HepG2 (cell line): ENCODE measurements around the gene FDXR. TPM values are rescaled to one million over a fixed set of nuclear protein-coding genes. Genes with fewer than 3 reads are reported as not detected.

Experiments
- ATAC-seq: fragments of 200-7000 bp; cut with Tn5 transposase; 3 replicates; pipeline ENCODE4 v1.9.1; 2020; ENCODE audit warnings: mild to moderate bottlenecking, moderate library complexity
- BruUV-seq: library from RNA; stranded (reverse); fragments of 400-500 nt; replicated peaks from 2 replicates; lab custom pipeline; 2021; lab: Mats Ljungman, UMichigan
- CTCF ChIA-PET: fragments of 300-600 bp; formaldehyde crosslinking; extraction: SDS; loops from one replicate; lab custom pipeline; 2021; ENCODE audit warnings: low total read pairs, inconsistent platforms, low intra/inter-chr PET ratio; lab: Yijun Ruan, JAX
- POLR2A ChIA-PET: fragments of 350-600 bp; sonication (Branson Sonifier 250); formaldehyde crosslinking; loops from one replicate; lab custom pipeline; 2020; ENCODE audit warnings: antibody characterized with exemption, inconsistent platforms; lab: Yijun Ruan, JAX
- DNase-seq: peaks from one replicate; pipeline ENCODE4 v3.0.0-alpha.2; 2015; ENCODE audit warnings: low spot score
- FAIRE-seq: peaks from 3 replicates; lab custom pipeline; 2011; peaks lifted over from hg19 to GRCh38; lab: Jason Lieb, UNC
- H2AFZ ChIP-seq: one replicate; pipeline ENCODE4 v1.6.1; 2011; ENCODE audit warnings: low read length, inconsistent platforms
- H3K27ac ChIP-seq: fragments of 300-600 bp; 3 replicates; pipeline ENCODE4 v1.8.0; 2011; ENCODE audit warnings: mixed run types, mild to moderate bottlenecking, mixed read lengths, low read length, inconsistent platforms; ENCODE audit not compliant: insufficient read depth; ENCODE audit errors: extremely low read length
- H3K27me3 ChIP-seq, 2 experiments: fragments of 200-600 bp in 1 of 2; 2 replicates in 1 of 2; 3 replicates in 1 of 2; pipeline versions ENCODE4 v1.6.0 to v1.8.0; 2011; ENCODE audit warnings: low read length in 2 of 2, mild to moderate bottlenecking in 2 of 2, moderate library complexity in 2 of 2, inconsistent platforms in 1 of 2; ENCODE audit not compliant: insufficient read depth in 2 of 2, control insufficient read depth in 1 of 2
- H3K36me3 ChIP-seq, 2 experiments: fragments of 200-600 bp in 1 of 2; replicated peaks in 1 of 2; 2 replicates in 1 of 2; 3 replicates in 1 of 2; pipeline versions ENCODE4 v1.5.1 to v1.8.0; 2011; ENCODE audit warnings: low read length in 2 of 2, inconsistent platforms in 1 of 2; ENCODE audit not compliant: insufficient read depth in 2 of 2, control insufficient read depth in 1 of 2
- H3K4me1 ChIP-seq: 2 replicates; pipeline ENCODE4 v1.5.1; 2012; ENCODE audit warnings: low read length, inconsistent platforms; ENCODE audit not compliant: insufficient read depth
- H3K4me2 ChIP-seq: 2 replicates; pipeline ENCODE4 v1.6.0; 2011; ENCODE audit warnings: low read depth, low read length, inconsistent platforms
- H3K4me3 ChIP-seq, 3 experiments: fragments of 200-600 bp in 1 of 3; sonication (generic), shearing (Covaris generic) in 1 of 3; replicated peaks in 1 of 3; 2 replicates each; pipeline ENCODE4 v1.5.1; 2011 to 2016; ENCODE audit warnings: low read length in 3 of 3, inconsistent platforms in 2 of 3, low read depth in 2 of 3, mild to moderate bottlenecking in 2 of 3, control low read depth in 1 of 3, mixed read lengths in 1 of 3; ENCODE audit not compliant: insufficient read depth in 1 of 3
- H3K79me2 ChIP-seq: one replicate; pipeline ENCODE4 v1.6.1; 2011; ENCODE audit warnings: low read length, inconsistent platforms; ENCODE audit not compliant: insufficient read depth
- H3K9ac ChIP-seq: 2 replicates; pipeline ENCODE4 v1.6.0; 2011; ENCODE audit warnings: mild to moderate bottlenecking, low read depth, low read length, inconsistent platforms; ENCODE audit not compliant: insufficient read depth
- H3K9me3 ChIP-seq: 2 replicates; pipeline ENCODE4 v1.5.1; 2012; ENCODE audit warnings: mild to moderate bottlenecking, low read length
- H4K20me1 ChIP-seq: 2 replicates; pipeline ENCODE4 v1.6.0; 2011; ENCODE audit warnings: inconsistent platforms, mild to moderate bottlenecking, low read length, moderate library complexity; ENCODE audit not compliant: insufficient read depth
- AKAP8 ChIP-seq: sonication (generic); formaldehyde crosslinking; IDR thresholded peaks from 2 replicates; pipeline ENCODE4 v1.5.1; 2020; ENCODE audit warnings: mild to moderate bottlenecking, missing genetic modification reagents
- ATF1 ChIP-seq: IDR thresholded peaks from 2 replicates; pipeline ENCODE4 v1.6.1; 2016; ENCODE audit warnings: mild to moderate bottlenecking, control low read depth
- EZH2 ChIP-seq: conservative IDR thresholded peaks from 2 replicates; pipeline ENCODE4 v1.6.1; 2012; ENCODE audit warnings: mild to moderate bottlenecking, low read depth, low read length, moderate library complexity
- HMG20B ChIP-seq: conservative IDR thresholded peaks from 2 replicates; pipeline ENCODE4 v1.6.1; 2016; ENCODE audit warnings: missing genetic modification reagents, missing compliant biosample characterization
- NR2F1 ChIP-seq, 2 experiments: fragments of 450-650 bp in 1 of 2; formaldehyde crosslinking in 1 of 2; IDR thresholded peaks; 2 replicates each; pipeline versions ENCODE4 v1.5.0 to v1.6.1; 2016 to 2020; ENCODE audit warnings: mild to moderate bottlenecking in 1 of 2, missing compliant biosample characterization in 1 of 2, missing genetic modification reagents in 1 of 2, moderate library complexity in 1 of 2
- PHF8 ChIP-seq: sonication (generic); formaldehyde crosslinking; IDR thresholded peaks from 2 replicates; pipeline ENCODE4 v1.5.0; 2020; ENCODE audit warnings: missing genetic modification reagents
- SRSF4 ChIP-seq: fragments of 200-400 bp; formaldehyde crosslinking; IDR thresholded peaks from one replicate; pipeline ENCODE4 v1.6.1; 2018; ENCODE audit warnings: mild to moderate bottlenecking, low read depth, low read length, moderate library complexity; ENCODE audit not compliant: poor library complexity, severe bottlenecking
- ZEB1 ChIP-seq: IDR thresholded peaks from 2 replicates; pipeline ENCODE4 v1.6.1; 2012; ENCODE audit warnings: mild to moderate bottlenecking, low read depth, inconsistent platforms; ENCODE audit not compliant: insufficient replicate concordance
- ZMYM2 ChIP-seq: sonication (generic); formaldehyde crosslinking; IDR thresholded peaks from 2 replicates; pipeline ENCODE4 v1.8.0; 2022; ENCODE audit warnings: mild to moderate bottlenecking, missing genetic modification reagents
- ZNF678 ChIP-seq: sonication (generic); formaldehyde crosslinking; IDR thresholded peaks from 2 replicates; pipeline ENCODE4 v1.4.0; 2020; ENCODE audit warnings: mild to moderate bottlenecking, missing genetic modification reagents
- WGBS: methylation state at CpG from one replicate; pipeline ENCODE4 v1.1.6; 2017; ENCODE audit warnings: low lambda C conversion rate; 5-methylcytosine and 5-hydroxymethylcytosine counted together
- in situ Hi-C: cut with HindIII; loops from 2 replicates; pipeline ENCODE4 v1.10.0; 2017; ENCODE audit warnings: low pct_unique_long_range_greater_than_20kb; ENCODE audit not compliant: extremely low pct_ligation_motif_present
- intact Hi-C: fragments of 100-400 bp; cut with micrococcal nuclease; formaldehyde crosslinking; loops from one replicate; pipeline ENCODE4 v1.10.0; 2022; ENCODE audit not compliant: unreplicated experiment
- polyA plus RNA-seq, 8 experiments: library from polyadenylated mRNA; depleted of rRNA in 3 of 8; stranded (reverse) in 7 of 8; unstranded in 1 of 8; fragments of >200 nt; fragmentation: Illumina TruSeq in 4 of 8; extraction: Trizol in 4 of 8; gene quantifications; 2 replicates each; pipeline versions ENCODE4 v1.2.1 to v1.2.3, GENCODE V29; 2011 to 2016; ENCODE audit warnings: low read depth in 4 of 8, missing spikeins in 1 of 8, mixed read lengths in 1 of 8; ENCODE audit not compliant: insufficient read depth in 1 of 8
- total RNA-seq, 5 experiments: library from RNA; depleted of rRNA; stranded (reverse); fragments of >200 nt; fragmentation: Illumina TruSeq; extraction: Trizol; gene quantifications; 2 replicates each; pipeline ENCODE4 v1.2.3, GENCODE V29; 2016; ENCODE audit warnings: low read depth in 1 of 5
- TF ChIP-seq, protein P1 (sequence below): sonication (generic); formaldehyde crosslinking; IDR thresholded peaks from 2 replicates; pipeline ENCODE4 v1.5.1; 2020; ENCODE audit warnings: missing genetic modification reagents, mild to moderate bottlenecking, borderline replicate concordance
- TF ChIP-seq, protein P2 (sequence below): sonication (generic); formaldehyde crosslinking; IDR thresholded peaks from 2 replicates; pipeline ENCODE4 v1.4.0; 2020; ENCODE audit warnings: mild to moderate bottlenecking, missing genetic modification reagents, borderline replicate concordance
- TF ChIP-seq, protein P3 (sequence below): sonication (generic); formaldehyde crosslinking; IDR thresholded peaks from 2 replicates; pipeline ENCODE4 v1.5.0; 2020; ENCODE audit warnings: mild to moderate bottlenecking, missing genetic modification reagents
- TF ChIP-seq, protein P4 (sequence below): sonication (generic); formaldehyde crosslinking; IDR thresholded peaks from 2 replicates; pipeline ENCODE4 v1.4.0; 2020; ENCODE audit warnings: mild to moderate bottlenecking, missing genetic modification reagents

FDXR gene
- total and polyA plus RNA-seq, 2 of the 13 experiments (the other 11 are each of a cell fraction or from before 2014, with no cell fraction given), result 23.4 to 116 TPM

DNA sequence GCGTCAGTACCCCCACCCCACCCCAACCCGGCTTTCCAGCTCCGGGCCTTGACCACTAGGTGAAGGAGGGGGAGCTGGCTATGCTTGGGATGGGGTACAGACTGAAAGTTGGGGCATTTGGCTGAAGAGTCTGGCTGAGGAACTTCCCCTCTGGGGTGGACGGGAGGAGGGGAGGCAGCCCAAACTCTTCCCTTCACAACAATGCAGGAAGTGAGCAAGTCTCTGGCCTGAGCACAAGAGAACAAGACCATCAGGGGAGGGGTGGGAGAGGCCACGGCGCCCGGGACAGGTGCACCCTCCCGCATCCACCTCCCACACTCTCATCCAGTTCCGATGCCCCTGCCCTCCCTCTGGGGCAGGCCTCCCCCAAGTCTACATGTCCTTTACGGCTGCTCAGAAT, 44.6 kb upstream of the FDXR start:
- ATAC-seq (no peak), DNase-seq (no peak), FAIRE-seq (no peak)
- Histone ChIP-seq H3K36me3 (no peaks in the 10 kb centered on the region), H3K27ac (no peak overlapping the region), H2AFZ (no peak overlapping the region), H3K9ac (no peak overlapping the region), H3K27me3 (peaks cover 11 to 51% of the 10 kb centered on the region in 2 experiments), H4K20me1 (no peaks in the 10 kb centered on the region), H3K4me1 (peaks cover 26% of the 10 kb centered on the region), H3K4me3 (no peak overlapping the region), H3K4me2 (no peak overlapping the region), H3K79me2 (no peaks in the 10 kb centered on the region), H3K9me3 (no peaks in the 10 kb centered on the region)
- WGBS, result 38% methylated on average over 10 of the region's 10 CpGs
- intact Hi-C loops, result no loop called here
- POLR2A ChIA-PET, result interaction anchor here (1.0 kb wide), 1 partner anchor 44 kb away, joined by 3 read pairs; the partner anchor contains the start of gene FDXR
- CTCF ChIA-PET, result no interaction called here
- BruUV-seq, result no TSS peak
- in situ Hi-C loops, result loop anchor here (5.0 kb wide), 1 partner anchor 90 kb away; no protein-coding TSS in a partner anchor
- TF ChIP-seq AKAP8 (CRISPR knock-in tag), result no peak
- TF ChIP-seq ATF1 (CRISPR knock-in tag), result no peak
- TF ChIP-seq NR2F1 (CRISPR knock-in tag; IDR thresholded peaks at IDR 0.05), result no peak
- TF ChIP-seq ZNF678 (CRISPR knock-in tag), result no peak
- TF ChIP-seq, protein P1, sequence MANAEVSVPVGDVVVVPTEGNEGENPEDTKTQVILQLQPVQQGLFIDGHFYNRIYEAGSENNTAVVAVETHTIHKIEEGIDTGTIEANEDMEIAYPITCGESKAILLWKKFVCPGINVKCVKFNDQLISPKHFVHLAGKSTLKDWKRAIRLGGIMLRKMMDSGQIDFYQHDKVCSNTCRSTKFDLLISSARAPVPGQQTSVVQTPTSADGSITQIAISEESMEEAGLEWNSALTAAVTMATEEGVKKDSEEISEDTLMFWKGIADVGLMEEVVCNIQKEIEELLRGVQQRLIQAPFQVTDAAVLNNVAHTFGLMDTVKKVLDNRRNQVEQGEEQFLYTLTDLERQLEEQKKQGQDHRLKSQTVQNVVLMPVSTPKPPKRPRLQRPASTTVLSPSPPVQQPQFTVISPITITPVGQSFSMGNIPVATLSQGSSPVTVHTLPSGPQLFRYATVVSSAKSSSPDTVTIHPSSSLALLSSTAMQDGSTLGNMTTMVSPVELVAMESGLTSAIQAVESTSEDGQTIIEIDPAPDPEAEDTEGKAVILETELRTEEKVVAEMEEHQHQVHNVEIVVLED (CRISPR knock-in tag), result no peak
- TF ChIP-seq SRSF4, result no peak
- no peak for TF ChIP-seq EZH2
- TF ChIP-seq, protein P2, sequence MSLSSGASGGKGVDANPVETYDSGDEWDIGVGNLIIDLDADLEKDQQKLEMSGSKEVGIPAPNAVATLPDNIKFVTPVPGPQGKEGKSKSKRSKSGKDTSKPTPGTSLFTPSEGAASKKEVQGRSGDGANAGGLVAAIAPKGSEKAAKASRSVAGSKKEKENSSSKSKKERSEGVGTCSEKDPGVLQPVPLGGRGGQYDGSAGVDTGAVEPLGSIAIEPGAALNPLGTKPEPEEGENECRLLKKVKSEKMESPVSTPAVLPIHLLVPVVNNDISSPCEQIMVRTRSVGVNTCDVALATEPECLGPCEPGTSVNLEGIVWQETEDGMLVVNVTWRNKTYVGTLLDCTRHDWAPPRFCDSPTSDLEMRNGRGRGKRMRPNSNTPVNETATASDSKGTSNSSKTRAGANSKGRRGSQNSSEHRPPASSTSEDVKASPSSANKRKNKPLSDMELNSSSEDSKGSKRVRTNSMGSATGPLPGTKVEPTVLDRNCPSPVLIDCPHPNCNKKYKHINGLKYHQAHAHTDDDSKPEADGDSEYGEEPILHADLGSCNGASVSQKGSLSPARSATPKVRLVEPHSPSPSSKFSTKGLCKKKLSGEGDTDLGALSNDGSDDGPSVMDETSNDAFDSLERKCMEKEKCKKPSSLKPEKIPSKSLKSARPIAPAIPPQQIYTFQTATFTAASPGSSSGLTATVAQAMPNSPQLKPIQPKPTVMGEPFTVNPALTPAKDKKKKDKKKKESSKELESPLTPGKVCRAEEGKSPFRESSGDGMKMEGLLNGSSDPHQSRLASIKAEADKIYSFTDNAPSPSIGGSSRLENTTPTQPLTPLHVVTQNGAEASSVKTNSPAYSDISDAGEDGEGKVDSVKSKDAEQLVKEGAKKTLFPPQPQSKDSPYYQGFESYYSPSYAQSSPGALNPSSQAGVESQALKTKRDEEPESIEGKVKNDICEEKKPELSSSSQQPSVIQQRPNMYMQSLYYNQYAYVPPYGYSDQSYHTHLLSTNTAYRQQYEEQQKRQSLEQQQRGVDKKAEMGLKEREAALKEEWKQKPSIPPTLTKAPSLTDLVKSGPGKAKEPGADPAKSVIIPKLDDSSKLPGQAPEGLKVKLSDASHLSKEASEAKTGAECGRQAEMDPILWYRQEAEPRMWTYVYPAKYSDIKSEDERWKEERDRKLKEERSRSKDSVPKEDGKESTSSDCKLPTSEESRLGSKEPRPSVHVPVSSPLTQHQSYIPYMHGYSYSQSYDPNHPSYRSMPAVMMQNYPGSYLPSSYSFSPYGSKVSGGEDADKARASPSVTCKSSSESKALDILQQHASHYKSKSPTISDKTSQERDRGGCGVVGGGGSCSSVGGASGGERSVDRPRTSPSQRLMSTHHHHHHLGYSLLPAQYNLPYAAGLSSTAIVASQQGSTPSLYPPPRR (CRISPR knock-in tag), result no peak
- TF ChIP-seq PHF8 (CRISPR knock-in tag), result no peak
- TF ChIP-seq, protein P3, sequence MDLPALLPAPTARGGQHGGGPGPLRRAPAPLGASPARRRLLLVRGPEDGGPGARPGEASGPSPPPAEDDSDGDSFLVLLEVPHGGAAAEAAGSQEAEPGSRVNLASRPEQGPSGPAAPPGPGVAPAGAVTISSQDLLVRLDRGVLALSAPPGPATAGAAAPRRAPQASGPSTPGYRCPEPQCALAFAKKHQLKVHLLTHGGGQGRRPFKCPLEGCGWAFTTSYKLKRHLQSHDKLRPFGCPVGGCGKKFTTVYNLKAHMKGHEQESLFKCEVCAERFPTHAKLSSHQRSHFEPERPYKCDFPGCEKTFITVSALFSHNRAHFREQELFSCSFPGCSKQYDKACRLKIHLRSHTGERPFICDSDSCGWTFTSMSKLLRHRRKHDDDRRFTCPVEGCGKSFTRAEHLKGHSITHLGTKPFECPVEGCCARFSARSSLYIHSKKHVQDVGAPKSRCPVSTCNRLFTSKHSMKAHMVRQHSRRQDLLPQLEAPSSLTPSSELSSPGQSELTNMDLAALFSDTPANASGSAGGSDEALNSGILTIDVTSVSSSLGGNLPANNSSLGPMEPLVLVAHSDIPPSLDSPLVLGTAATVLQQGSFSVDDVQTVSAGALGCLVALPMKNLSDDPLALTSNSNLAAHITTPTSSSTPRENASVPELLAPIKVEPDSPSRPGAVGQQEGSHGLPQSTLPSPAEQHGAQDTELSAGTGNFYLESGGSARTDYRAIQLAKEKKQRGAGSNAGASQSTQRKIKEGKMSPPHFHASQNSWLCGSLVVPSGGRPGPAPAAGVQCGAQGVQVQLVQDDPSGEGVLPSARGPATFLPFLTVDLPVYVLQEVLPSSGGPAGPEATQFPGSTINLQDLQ (CRISPR knock-in tag), result no peak
- no peak for TF ChIP-seq HMG20B (CRISPR knock-in tag)
- TF ChIP-seq ZEB1, result no peak
- no peak for TF ChIP-seq ZMYM2 (CRISPR knock-in tag)
- TF ChIP-seq, protein P4, sequence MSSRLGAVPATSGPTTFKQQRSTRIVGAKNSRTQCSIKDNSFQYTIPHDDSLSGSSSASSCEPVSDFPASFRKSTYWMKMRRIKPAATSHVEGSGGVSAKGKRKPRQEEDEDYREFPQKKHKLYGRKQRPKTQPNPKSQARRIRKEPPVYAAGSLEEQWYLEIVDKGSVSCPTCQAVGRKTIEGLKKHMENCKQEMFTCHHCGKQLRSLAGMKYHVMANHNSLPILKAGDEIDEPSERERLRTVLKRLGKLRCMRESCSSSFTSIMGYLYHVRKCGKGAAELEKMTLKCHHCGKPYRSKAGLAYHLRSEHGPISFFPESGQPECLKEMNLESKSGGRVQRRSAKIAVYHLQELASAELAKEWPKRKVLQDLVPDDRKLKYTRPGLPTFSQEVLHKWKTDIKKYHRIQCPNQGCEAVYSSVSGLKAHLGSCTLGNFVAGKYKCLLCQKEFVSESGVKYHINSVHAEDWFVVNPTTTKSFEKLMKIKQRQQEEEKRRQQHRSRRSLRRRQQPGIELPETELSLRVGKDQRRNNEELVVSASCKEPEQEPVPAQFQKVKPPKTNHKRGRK (CRISPR knock-in tag), result no peak
